Esophagus squamous epithelium (tissue), 5 donors: ENCODE data around the gene TDRD12. TPM values are rescaled to one million over a fixed set of nuclear protein-coding genes. Genes with fewer than 3 reads are reported as not detected.

Source experiments
- DNase-seq: peaks from one replicate; lab custom pipeline; 2025; lab: John Stamatoyannopoulos, UW
- H3K27ac ChIP-seq, 4 donors: fragments of 200-600 bp; sonication (generic); one replicate each; pipeline ENCODE4 v1.5.1; 2016 to 2019; ENCODE audit warnings: mild to moderate bottlenecking in 1 of 4
- H3K27me3 ChIP-seq, 4 donors: fragments of 200-600 bp; sonication (generic); 1 replicate in 3 of 4; 2 replicates in 1 of 4; pipeline versions ENCODE4 v1.5.1 to v1.6.0; 2017 to 2021; ENCODE audit warnings: antibody characterized with exemption in 1 of 4
- H3K36me3 ChIP-seq, 3 donors: fragments of 200-600 bp; sonication (generic); one replicate each; pipeline ENCODE4 v1.5.1; 2016 to 2019
- H3K4me1 ChIP-seq, 3 donors: fragments of 200-600 bp; sonication (generic); one replicate each; pipeline ENCODE4 v1.5.1; 2017 to 2019
- H3K4me3 ChIP-seq, 4 donors: fragments of 200-600 bp; sonication (generic); 1 replicate in 3 of 4; 2 replicates in 1 of 4; pipeline ENCODE4 v1.5.1; 2016 to 2019; ENCODE audit warnings: mild to moderate bottlenecking in 2 of 4, moderate library complexity in 1 of 4
- H3K9me3 ChIP-seq, 3 donors: fragments of 200-600 bp; sonication (generic); one replicate each; pipeline ENCODE4 v1.5.1; 2016 to 2019
- POLR2A ChIP-seq, 4 donors: fragments of 450-650 bp; IDR thresholded peaks; one replicate each; pipeline ENCODE4 v1.6.1; 2017; ENCODE audit warnings: antibody characterized with exemption in 4 of 4, mild to moderate bottlenecking in 4 of 4, moderate library complexity in 3 of 4
- WGBS, 2 donors: methylation state at CpG; one replicate each; pipeline ENCODE4 v1.1.5; 2018; 5-methylcytosine and 5-hydroxymethylcytosine counted together
- intact Hi-C: fragments of 100-400 bp; cut with DNase I; formaldehyde crosslinking; loops from one replicate; pipeline ENCODE4 v1.15.0; 2022
- total RNA-seq, 4 donors: library from RNA; depleted of rRNA; stranded (reverse); fragments of >200 nt; gene quantifications; one replicate each; pipeline ENCODE4 v1.1.0, GENCODE V29; 2016
- TF ChIP-seq, protein P1 (sequence below), 6 experiments: fragments of 450-650 bp in 4 of 6; fragments of 200-600 bp in 2 of 6; sonication (generic) in 2 of 6; IDR thresholded peaks; one replicate each; pipeline ENCODE4 v1.5.1; 2016 to 2019; ENCODE audit warnings: antibody characterized with exemption in 6 of 6, mild to moderate bottlenecking in 4 of 6, moderate library complexity in 4 of 6
- donor health status: DM: yes; HTN: yes; CAD: no.

Gene TDRD12
- total RNA-seq, 4 donors from 2014 or later: 0.18 to 1.7 (median 0.42) TPM; not detected in 1

DNA sequence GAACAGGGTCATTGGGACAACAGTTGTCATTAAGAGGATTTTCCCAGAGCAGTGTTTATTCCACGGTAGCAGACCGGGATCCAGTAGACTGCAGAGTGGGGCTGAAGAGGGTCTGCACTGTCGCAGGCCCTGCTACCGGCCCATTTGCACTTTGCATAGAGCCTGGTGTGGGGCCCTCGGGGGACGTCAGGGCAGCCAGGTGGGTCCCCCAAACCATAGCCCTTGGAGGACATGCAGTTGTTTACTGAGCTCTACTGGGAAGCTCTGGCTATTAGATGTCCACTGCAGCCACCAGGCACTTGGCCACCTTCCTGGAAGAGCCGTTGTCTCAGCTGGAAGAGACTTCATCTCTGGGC lies 104.2 kb downstream of the TDRD12 start:
- WGBS, 2 donors: 87 to 100% methylated on average over 1 to 7 of the region's 7 CpGs
- Histone ChIP-seq H3K9me3 (no peaks in the 10 kb centered on the region), H3K27ac (no peak overlapping the region), H3K27me3 (peaks cover 0 to 35% (median 0%) of the 10 kb centered on the region in 4 donors), H3K4me3 (no peak overlapping the region), H3K4me1 (no peaks in the 10 kb centered on the region), H3K36me3 (no peaks in the 10 kb centered on the region)
- no peak for DNase-seq
- intact Hi-C loops: no loop called here
- TF ChIP-seq, protein P1, sequence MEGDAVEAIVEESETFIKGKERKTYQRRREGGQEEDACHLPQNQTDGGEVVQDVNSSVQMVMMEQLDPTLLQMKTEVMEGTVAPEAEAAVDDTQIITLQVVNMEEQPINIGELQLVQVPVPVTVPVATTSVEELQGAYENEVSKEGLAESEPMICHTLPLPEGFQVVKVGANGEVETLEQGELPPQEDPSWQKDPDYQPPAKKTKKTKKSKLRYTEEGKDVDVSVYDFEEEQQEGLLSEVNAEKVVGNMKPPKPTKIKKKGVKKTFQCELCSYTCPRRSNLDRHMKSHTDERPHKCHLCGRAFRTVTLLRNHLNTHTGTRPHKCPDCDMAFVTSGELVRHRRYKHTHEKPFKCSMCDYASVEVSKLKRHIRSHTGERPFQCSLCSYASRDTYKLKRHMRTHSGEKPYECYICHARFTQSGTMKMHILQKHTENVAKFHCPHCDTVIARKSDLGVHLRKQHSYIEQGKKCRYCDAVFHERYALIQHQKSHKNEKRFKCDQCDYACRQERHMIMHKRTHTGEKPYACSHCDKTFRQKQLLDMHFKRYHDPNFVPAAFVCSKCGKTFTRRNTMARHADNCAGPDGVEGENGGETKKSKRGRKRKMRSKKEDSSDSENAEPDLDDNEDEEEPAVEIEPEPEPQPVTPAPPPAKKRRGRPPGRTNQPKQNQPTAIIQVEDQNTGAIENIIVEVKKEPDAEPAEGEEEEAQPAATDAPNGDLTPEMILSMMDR (IDR thresholded peaks at IDR 0.05): no peak
- TF ChIP-seq POLR2A (IDR thresholded peaks at IDR 0.05): no peak

DNA sequence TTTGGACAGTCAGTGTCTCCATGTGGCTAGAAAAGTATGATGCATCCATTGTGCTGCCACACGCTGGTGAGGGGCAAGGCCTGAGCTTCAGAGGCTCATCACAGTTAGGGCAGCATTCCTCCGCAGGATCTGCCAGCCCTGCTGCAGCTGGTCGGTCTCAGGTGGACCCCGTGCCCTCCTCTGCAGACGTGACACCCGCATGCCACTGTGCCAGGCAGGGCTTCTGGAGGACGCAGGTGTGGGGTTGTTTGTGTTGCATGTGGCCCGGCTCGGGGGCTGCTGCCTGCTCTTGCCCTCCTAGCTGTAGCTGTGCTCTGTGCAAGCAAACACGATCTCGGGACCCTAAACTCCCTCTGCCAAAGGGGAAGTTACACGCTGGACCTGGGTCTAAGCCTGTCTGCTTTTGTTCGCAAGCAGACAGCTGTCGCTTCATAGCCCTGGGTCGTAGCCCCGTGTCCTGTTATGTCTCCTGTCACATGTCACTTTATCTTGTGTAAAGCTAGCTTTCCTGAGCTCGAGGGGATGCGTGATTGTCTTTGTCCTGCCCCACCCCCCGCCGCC lies 104.7 kb downstream of the TDRD12 start:
- Histone ChIP-seq H3K9me3 (no peaks in the 10 kb centered on the region), H3K4me3 (no peak overlapping the region), H3K27ac (no peak overlapping the region), H3K36me3 (no peaks in the 10 kb centered on the region), H3K27me3 (peaks cover 0 to 34% (median 0%) of the 10 kb centered on the region in 4 donors), H3K4me1 (no peaks in the 10 kb centered on the region)
- intact Hi-C loops: no loop called here
- TF ChIP-seq, protein P1 (IDR thresholded peaks at IDR 0.05): no peak
- no peak for TF ChIP-seq POLR2A (IDR thresholded peaks at IDR 0.05)
- DNase-seq: no peak
- WGBS, 2 donors: 34 to 41% methylated on average over 9 to 16 of the region's 20 CpGs

DNA sequence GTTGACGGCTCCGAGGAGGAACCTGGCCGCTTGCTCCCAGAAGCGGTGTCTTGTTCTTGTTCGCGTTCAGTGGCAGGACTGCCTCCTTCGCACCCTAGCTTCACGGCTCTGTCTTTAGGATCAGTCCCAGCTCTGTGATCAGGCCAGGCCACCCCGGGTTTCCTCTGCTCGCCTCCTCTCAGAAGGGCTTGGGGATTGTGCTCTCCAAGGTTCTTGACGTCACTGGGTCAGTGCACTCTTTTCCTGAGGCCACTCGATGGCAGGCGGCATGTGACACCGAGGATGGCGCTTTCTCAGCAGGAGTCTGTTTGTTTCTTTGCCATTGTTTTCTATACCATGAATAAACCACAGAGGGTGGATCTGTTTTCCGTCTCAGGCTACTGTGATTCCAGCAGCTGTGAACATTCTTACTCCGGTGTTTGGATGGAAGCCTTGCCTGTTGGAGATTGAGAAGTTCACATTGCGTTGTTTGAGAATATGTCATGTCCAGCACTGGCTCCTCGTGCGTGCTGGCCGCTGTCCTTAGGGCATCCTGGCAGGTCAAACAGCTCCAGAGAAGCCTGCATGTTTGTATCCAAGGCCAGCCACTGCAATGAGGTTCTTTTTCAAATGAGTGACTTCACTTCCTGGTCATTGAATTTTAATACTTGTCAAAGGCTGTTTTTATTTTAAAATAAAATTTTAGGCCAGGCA lies 105.5 kb downstream of the TDRD12 start:
- Histone ChIP-seq H3K27me3 (peaks cover 0 to 34% (median 0%) of the 10 kb centered on the region in 4 donors), H3K4me3 (no peak overlapping the region), H3K9me3 (no peaks in the 10 kb centered on the region), H3K27ac (no peak overlapping the region), H3K36me3 (no peaks in the 10 kb centered on the region), H3K4me1 (no peaks in the 10 kb centered on the region)
- DNase-seq: no peak
- TF ChIP-seq, protein P1 (IDR thresholded peaks at IDR 0.05): no peak
- TF ChIP-seq POLR2A (IDR thresholded peaks at IDR 0.05): no peak
- intact Hi-C loops: no loop called here
- WGBS, 2 donors: 64 to 70% methylated on average over 12 to 19 of the region's 21 CpGs

DNA sequence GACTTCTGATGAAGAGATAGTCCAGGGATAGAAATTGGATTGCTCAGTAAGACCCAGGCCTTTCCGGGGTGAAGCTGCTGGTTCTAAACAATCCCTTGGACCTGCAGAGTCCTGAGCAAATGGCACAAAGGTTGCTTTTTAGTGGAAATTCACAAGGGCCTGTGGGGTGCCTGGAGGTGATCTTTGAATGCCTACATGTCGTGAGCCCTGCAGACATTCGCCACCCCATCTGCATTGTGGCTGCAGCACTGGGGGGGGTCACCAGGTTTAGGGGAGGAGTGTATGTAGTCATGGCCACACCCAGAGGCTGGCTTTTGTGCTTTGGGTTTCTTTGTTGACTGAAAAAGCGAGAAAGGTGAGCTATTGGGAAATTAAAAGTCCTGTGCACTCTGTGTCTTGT lies 108.6 kb downstream of the TDRD12 start:
- WGBS, 2 donors: 81 to 90% methylated on average over 4 of the region's 4 CpGs
- H3K27me3 ChIP-seq: peaks cover 0 to 18% (median 0%) of the 10 kb centered on the region in 4 donors
- H3K4me1 ChIP-seq: no peaks in the 10 kb centered on the region
- no peaks in the 10 kb centered on the region for H3K36me3 ChIP-seq
- TF ChIP-seq, protein P1 (IDR thresholded peaks at IDR 0.05): no peak
- no peak for TF ChIP-seq POLR2A (IDR thresholded peaks at IDR 0.05)
- no peak for DNase-seq
- H3K9me3 ChIP-seq: no peaks in the 10 kb centered on the region
- H3K27ac ChIP-seq: no peak overlapping the region
- intact Hi-C loops: no loop called here
- H3K4me3 ChIP-seq: no peak overlapping the region

DNA sequence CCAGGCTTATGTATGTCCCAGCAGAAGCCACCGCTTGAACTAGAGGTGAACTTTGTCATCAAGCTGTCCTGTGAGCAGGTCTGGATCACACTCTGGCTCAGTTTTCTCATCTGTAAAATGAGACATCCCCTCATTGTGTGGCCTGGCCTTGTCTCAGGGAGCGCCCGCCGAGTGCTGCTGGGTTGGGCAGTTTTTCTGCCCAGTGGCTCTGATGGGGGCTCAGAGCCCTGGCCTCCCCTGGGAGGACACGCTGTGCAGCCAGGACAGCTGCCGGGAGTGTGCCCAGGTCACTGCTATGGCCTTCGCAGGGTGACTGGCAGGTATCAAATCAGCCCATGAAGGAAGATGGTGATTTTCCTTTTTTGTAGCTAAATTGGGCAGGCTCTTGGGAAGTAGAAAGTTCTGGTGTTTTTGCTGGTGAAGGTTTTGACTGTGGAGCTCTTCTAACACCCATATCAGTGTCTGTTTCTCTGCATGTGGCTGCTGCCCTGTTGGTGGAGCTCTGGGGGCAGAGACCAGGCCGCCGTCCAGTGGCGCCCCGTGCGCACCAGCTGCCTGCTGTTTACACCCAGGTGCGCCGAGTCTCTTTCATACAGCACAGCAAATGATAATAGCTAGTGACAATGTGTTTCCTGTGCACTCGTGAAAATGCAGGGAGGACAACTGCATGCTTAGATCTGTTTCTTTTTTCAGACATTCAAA lies 109.2 kb downstream of the TDRD12 start:
- Histone ChIP-seq H3K36me3 (no peaks in the 10 kb centered on the region), H3K27me3 (peaks cover 0 to 12% (median 0%) of the 10 kb centered on the region in 4 donors), H3K27ac (no peak overlapping the region), H3K4me1 (no peaks in the 10 kb centered on the region), H3K9me3 (no peaks in the 10 kb centered on the region), H3K4me3 (no peak overlapping the region)
- no peak for DNase-seq
- intact Hi-C loops: no loop called here
- TF ChIP-seq, protein P1 (IDR thresholded peaks at IDR 0.05): no peak
- no peak for TF ChIP-seq POLR2A (IDR thresholded peaks at IDR 0.05)
- WGBS, 2 donors: 81 to 91% methylated on average over 9 to 11 of the region's 15 CpGs
